ENCODE data around the gene TEK. TPM values are rescaled to one million over a fixed set of nuclear protein-coding genes. Genes with fewer than 3 reads are reported as not detected.
"Not testable (repeated sequence)": the region's sequence is repeated elsewhere in the genome, so short reads cannot be mapped to it uniquely, and the experiment has no call there.

The TEK gene
- total RNA-seq, 1 experiment from 2014 or later: not detected

DNA sequence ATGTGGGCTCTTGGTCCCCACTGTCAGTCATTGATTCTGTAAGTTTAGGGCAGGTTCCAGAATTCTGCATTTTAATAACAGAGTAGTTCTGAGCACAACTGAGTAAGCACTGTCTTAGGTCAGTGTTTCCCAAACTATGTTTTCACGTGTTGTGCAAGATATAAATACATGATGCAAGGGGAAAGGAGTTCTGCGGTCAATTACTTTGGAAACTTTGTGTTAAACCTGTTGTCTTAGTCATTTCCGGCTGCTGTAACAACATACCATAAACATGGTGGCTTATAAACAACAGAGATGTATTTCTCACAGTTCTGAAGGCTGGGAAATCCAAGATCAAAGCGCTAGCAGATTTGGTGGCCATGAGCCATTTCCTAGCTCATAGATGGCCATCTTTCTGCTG, 118.2 kb downstream of the TEK start:
- Histone ChIP-seq H3K4me3 (ENCODE audit: low read length) (no peak overlapping the region), H2AFZ (ENCODE audit: low read length) (no peak overlapping the region), H3K9me3 (ENCODE audit: low read length) (no peaks in the 10 kb centered on the region), H3K79me2 (ENCODE audit: low read length) (no peaks in the 10 kb centered on the region), H3K27ac (ENCODE audit: low read length) (no peak overlapping the region), H3K4me2 (ENCODE audit: low read depth, low read length, poor library complexity, severe bottlenecking) (no peak overlapping the region), H3K27me3 (ENCODE audit: low read length) (no peaks in the 10 kb centered on the region), H3K9me2 (replicated peaks; ENCODE audit: insufficient read depth, low read length) (no peaks in the 10 kb centered on the region), H4K20me1 (ENCODE audit: insufficient read depth, low read depth, low read length) (no peaks in the 10 kb centered on the region), H3K4me1 (ENCODE audit: low read length) (no peaks in the 10 kb centered on the region), H3K9ac (ENCODE audit: low read length) (no peak overlapping the region), H3K36me3 (ENCODE audit: insufficient read depth, low read length) (no peaks in the 10 kb centered on the region)
- DNase-seq: no peak

- H2AFZ ChIP-seq (ENCODE audit: low read length): peak overlapping the region; percentile 61; the same call in 1 of the 2 replicates
- peak overlapping the region; percentile 36 for H3K4me2 ChIP-seq (ENCODE audit: low read depth, low read length, poor library complexity, severe bottlenecking)
- H3K27me3 ChIP-seq (ENCODE audit: low read length); H3K79me2 ChIP-seq (ENCODE audit: low read length); H3K9me3 ChIP-seq (ENCODE audit: low read length); H3K9me2 ChIP-seq (replicated peaks; ENCODE audit: insufficient read depth, low read length); H3K36me3 ChIP-seq (ENCODE audit: insufficient read depth, low read length); H3K27ac ChIP-seq (ENCODE audit: low read length); H3K4me1 ChIP-seq (ENCODE audit: low read length); H4K20me1 ChIP-seq (ENCODE audit: insufficient read depth, low read depth, low read length): not testable (repeated sequence)
- H3K9ac ChIP-seq (ENCODE audit: low read length): peak overlapping the region; percentile 55
- H3K4me3 ChIP-seq (ENCODE audit: low read length): peak overlapping the region; percentile 21; the same call in 1 of the 2 replicates
- DNase-seq: peak; percentile 91
These were observed 130.6 kb downstream of the TEK start for GRCh38 chr9:27239648-27240047.

GRCh38 chr9:27247756-27248155, 138.7 kb downstream of the TEK start:
- DNase-seq: peak; percentile 83
- H3K79me2 ChIP-seq (ENCODE audit: low read length): no peaks in the 10 kb centered on the region
- no peak overlapping the region for H3K27ac ChIP-seq (ENCODE audit: low read length)
- no peaks in the 10 kb centered on the region for H3K9me3 ChIP-seq (ENCODE audit: low read length)
- no peaks in the 10 kb centered on the region for H3K36me3 ChIP-seq (ENCODE audit: insufficient read depth, low read length)
- H3K27me3 ChIP-seq (ENCODE audit: low read length): no peaks in the 10 kb centered on the region
- no peak overlapping the region for H3K4me3 ChIP-seq (ENCODE audit: low read length)
- H2AFZ ChIP-seq (ENCODE audit: low read length): no peak overlapping the region
- no peak overlapping the region for H3K4me2 ChIP-seq (ENCODE audit: low read depth, low read length, poor library complexity, severe bottlenecking)
- no peaks in the 10 kb centered on the region for H3K9me2 ChIP-seq (replicated peaks; ENCODE audit: insufficient read depth, low read length)
- H4K20me1 ChIP-seq (ENCODE audit: insufficient read depth, low read depth, low read length): no peaks in the 10 kb centered on the region
- no peak overlapping the region for H3K9ac ChIP-seq (ENCODE audit: low read length)
- peaks cover 4% of the 10 kb centered on the region for H3K4me1 ChIP-seq (ENCODE audit: low read length)

DNA sequence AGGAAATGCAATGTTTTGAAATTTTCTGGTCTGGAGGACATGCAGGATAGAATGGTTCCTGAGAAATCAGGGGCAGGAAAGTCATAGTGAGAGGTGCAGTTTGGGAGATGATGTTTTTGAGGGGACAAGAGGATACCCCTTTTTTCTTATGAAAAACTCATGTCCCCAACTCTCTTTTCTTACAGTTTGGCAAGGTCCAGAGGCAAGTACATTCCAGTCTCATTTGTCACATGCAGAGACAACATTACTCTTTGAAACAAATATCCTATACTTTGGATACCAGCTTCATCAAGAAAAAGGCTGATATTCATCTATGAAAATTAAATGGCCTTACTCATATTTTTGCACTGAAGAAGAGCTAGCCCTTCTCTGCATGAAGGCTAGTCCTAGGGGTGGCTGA, 139.7 kb downstream of the TEK start:
- Histone ChIP-seq H4K20me1 (ENCODE audit: insufficient read depth, low read depth, low read length) (no peaks in the 10 kb centered on the region), H2AFZ (ENCODE audit: low read length) (no peak overlapping the region), H3K9ac (ENCODE audit: low read length) (no peak overlapping the region), H3K4me1 (ENCODE audit: low read length) (peaks cover 4% of the 10 kb centered on the region), H3K36me3 (ENCODE audit: insufficient read depth, low read length) (no peaks in the 10 kb centered on the region), H3K27ac (ENCODE audit: low read length) (no peak overlapping the region), H3K9me2 (replicated peaks; ENCODE audit: insufficient read depth, low read length) (no peaks in the 10 kb centered on the region), H3K4me2 (ENCODE audit: low read depth, low read length, poor library complexity, severe bottlenecking) (no peak overlapping the region), H3K27me3 (ENCODE audit: low read length) (no peaks in the 10 kb centered on the region), H3K79me2 (ENCODE audit: low read length) (no peaks in the 10 kb centered on the region), H3K4me3 (ENCODE audit: low read length) (no peak overlapping the region), H3K9me3 (ENCODE audit: low read length) (no peaks in the 10 kb centered on the region)
- no peak for DNase-seq

DNA sequence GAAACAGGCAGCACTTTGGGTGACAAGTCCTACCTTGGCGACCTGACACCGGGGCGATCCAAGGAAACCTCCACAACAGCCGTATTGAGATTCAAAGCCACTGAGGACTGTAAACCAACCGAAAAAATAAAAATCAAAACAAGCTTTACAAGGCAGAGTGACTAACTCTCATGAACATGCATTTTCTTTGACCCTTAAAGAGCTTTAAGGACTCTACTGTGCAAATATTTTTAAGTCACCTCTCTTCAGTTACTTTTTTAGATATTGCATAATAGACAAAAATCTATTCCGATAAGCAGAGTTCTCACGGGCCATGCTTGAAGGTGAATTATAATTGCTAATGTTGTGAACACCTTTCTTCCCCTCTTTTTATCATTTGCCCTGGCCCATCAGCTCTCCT, 149.6 kb downstream of the TEK start:
- Histone ChIP-seq H4K20me1 (ENCODE audit: insufficient read depth, low read depth, low read length) (no peaks in the 10 kb centered on the region), H3K9me2 (replicated peaks; ENCODE audit: insufficient read depth, low read length) (no peaks in the 10 kb centered on the region), H3K9me3 (ENCODE audit: low read length) (no peaks in the 10 kb centered on the region), H3K4me1 (ENCODE audit: low read length) (no peaks in the 10 kb centered on the region), H3K27ac (ENCODE audit: low read length) (no peak overlapping the region), H3K27me3 (ENCODE audit: low read length) (no peaks in the 10 kb centered on the region), H2AFZ (ENCODE audit: low read length) (no peak overlapping the region), H3K9ac (ENCODE audit: low read length) (no peak overlapping the region), H3K36me3 (ENCODE audit: insufficient read depth, low read length) (no peaks in the 10 kb centered on the region), H3K4me3 (ENCODE audit: low read length) (no peak overlapping the region), H3K79me2 (ENCODE audit: low read length) (no peaks in the 10 kb centered on the region), H3K4me2 (ENCODE audit: low read depth, low read length, poor library complexity, severe bottlenecking) (no peak overlapping the region)
- no peak for DNase-seq

GRCh38 chr9:27260789-27261516, 151.9 kb downstream of the TEK start:
- no peaks in the 10 kb centered on the region for H3K36me3 ChIP-seq (ENCODE audit: insufficient read depth, low read length)
- no peak overlapping the region for H3K4me3 ChIP-seq (ENCODE audit: low read length)
- DNase-seq: no peak
- no peaks in the 10 kb centered on the region for H3K9me3 ChIP-seq (ENCODE audit: low read length)
- H3K9me2 ChIP-seq (replicated peaks; ENCODE audit: insufficient read depth, low read length): no peaks in the 10 kb centered on the region
- H4K20me1 ChIP-seq (ENCODE audit: insufficient read depth, low read depth, low read length): no peaks in the 10 kb centered on the region
- no peak overlapping the region for H3K4me2 ChIP-seq (ENCODE audit: low read depth, low read length, poor library complexity, severe bottlenecking)
- no peak overlapping the region for H2AFZ ChIP-seq (ENCODE audit: low read length)
- H3K27me3 ChIP-seq (ENCODE audit: low read length): no peaks in the 10 kb centered on the region
- no peak overlapping the region for H3K27ac ChIP-seq (ENCODE audit: low read length)
- H3K4me1 ChIP-seq (ENCODE audit: low read length): no peaks in the 10 kb centered on the region
- H3K79me2 ChIP-seq (ENCODE audit: low read length): no peaks in the 10 kb centered on the region
- no peak overlapping the region for H3K9ac ChIP-seq (ENCODE audit: low read length)

DNA sequence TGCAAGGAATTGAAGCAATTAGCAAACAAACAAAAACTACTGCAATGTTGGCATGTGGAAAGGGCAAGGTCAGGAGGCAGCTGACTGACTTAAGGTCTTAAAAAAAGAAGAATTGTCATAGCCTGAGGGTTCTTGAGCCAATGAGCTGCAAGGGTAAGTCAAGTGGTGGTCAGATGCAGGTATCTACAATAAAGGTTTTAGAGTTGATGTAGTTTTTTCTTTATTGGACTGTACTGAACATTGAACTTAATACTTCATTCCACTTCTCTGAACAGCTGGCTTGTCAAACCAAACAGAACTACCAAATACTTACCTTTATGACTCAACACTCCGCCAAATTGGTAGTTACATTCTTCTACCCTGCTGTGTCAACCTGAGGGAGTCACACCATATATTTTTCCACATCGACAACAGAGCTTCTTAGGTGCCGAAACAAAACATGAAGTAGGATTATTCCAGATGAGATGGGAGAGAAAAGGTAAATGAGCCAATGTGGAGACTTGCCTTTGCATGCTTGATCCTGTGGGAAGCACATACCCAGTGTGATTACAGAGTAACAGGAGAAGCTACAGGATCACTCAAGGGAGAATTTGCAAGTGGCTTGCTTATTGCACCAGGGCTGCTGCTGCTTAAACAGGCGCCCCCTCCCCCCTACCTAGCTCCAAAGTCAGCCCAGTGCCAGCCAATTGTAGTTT, 152.6 kb downstream of the TEK start:
- no peak overlapping the region for H3K4me2 ChIP-seq (ENCODE audit: low read depth, low read length, poor library complexity, severe bottlenecking)

GRCh38 chr9:27272103-27272502, 163.1 kb downstream of the TEK start:
- H3K27ac ChIP-seq (ENCODE audit: low read length): no peak overlapping the region
- no peaks in the 10 kb centered on the region for H3K36me3 ChIP-seq (ENCODE audit: insufficient read depth, low read length)
- peak overlapping the region; percentile 91 for H2AFZ ChIP-seq (ENCODE audit: low read length)
- peak overlapping the region; percentile 24 for H3K4me2 ChIP-seq (ENCODE audit: low read depth, low read length, poor library complexity, severe bottlenecking)
- no peaks in the 10 kb centered on the region for H4K20me1 ChIP-seq (ENCODE audit: insufficient read depth, low read depth, low read length)
- H3K9me2 ChIP-seq (replicated peaks; ENCODE audit: insufficient read depth, low read length): no peaks in the 10 kb centered on the region
- 0 out of 2 replicates have a peak, but pooled peaks cover 2% of the 10 kb centered on the region for H3K27me3 ChIP-seq (ENCODE audit: low read length)
- H3K79me2 ChIP-seq (ENCODE audit: low read length): no peaks in the 10 kb centered on the region
- H3K4me3 ChIP-seq (ENCODE audit: low read length): no peak overlapping the region
- no peak for DNase-seq
- no peaks in the 10 kb centered on the region for H3K9me3 ChIP-seq (ENCODE audit: low read length)
- peaks cover 14% of the 10 kb centered on the region for H3K4me1 ChIP-seq (ENCODE audit: low read length)
- no peak overlapping the region for H3K9ac ChIP-seq (ENCODE audit: low read length)

More for the DNA sequence above, 152.6 kb downstream of the TEK start:
- Histone ChIP-seq H3K27ac (ENCODE audit: low read length) (no peak overlapping the region), H3K9me2 (replicated peaks; ENCODE audit: insufficient read depth, low read length) (no peaks in the 10 kb centered on the region), H3K36me3 (ENCODE audit: insufficient read depth, low read length) (no peaks in the 10 kb centered on the region), H3K27me3 (ENCODE audit: low read length) (no peaks in the 10 kb centered on the region), H2AFZ (ENCODE audit: low read length) (no peak overlapping the region), H3K4me3 (ENCODE audit: low read length) (no peak overlapping the region), H3K9me3 (ENCODE audit: low read length) (no peaks in the 10 kb centered on the region), H3K9ac (ENCODE audit: low read length) (no peak overlapping the region), H3K4me1 (ENCODE audit: low read length) (no peaks in the 10 kb centered on the region), H3K79me2 (ENCODE audit: low read length) (no peaks in the 10 kb centered on the region), H4K20me1 (ENCODE audit: insufficient read depth, low read depth, low read length) (no peaks in the 10 kb centered on the region)
- no peak for DNase-seq

Measured in Karpas-422 (cell line).